RWPE1 (cell line): ENCODE results near the gene BRD9.

Source experiments
- CTCF ChIA-PET: fragments of 350-600 bp; sonication (Branson Sonifier 250); formaldehyde crosslinking; extraction: SDS; loops from one replicate; lab custom pipeline; 2021; lab: Yijun Ruan, JAX
- POLR2A ChIA-PET: fragments of 400-600 bp; formaldehyde crosslinking; extraction: SDS; loops from one replicate; lab custom pipeline; 2020; ENCODE audit warnings: antibody characterized with exemption; ENCODE audit not compliant: low non-redundant PET; lab: Yijun Ruan, JAX
- DNase-seq: peaks from one replicate; pipeline ENCODE4 v3.0.0; 2012; ENCODE audit warnings: low spot score
- H3K27ac ChIP-seq: fragments of 450-650 bp; 2 replicates; pipeline ENCODE4 v1.5.1; 2017
- CTCF ChIP-seq: fragments of 450-650 bp; conservative IDR thresholded peaks from 2 replicates; pipeline ENCODE4 v1.5.1; 2017; ENCODE audit warnings: low read depth, mild to moderate bottlenecking

The BRD9 gene

GRCh38 chr5:891117-891836 lies 1.3 kb downstream of the BRD9 start:
- peak overlapping the region; percentile 82 for H3K27ac ChIP-seq
- CTCF ChIA-PET, result interaction anchor here (0.7 to 1.3 kb wide), 2 partner anchors 22 to 219 kb away, joined by 3 read pairs; no protein-coding TSS in a partner anchor
- TF ChIP-seq CTCF, result no peak
- DNase-seq, result peak; percentile 91
- POLR2A ChIA-PET, result no interaction called here

- H3K27ac ChIP-seq, result no peak overlapping the region
- no peak for TF ChIP-seq CTCF
- ChIA-PET POLR2A (no interaction called here), CTCF (interaction anchor here (1.2 kb wide), 1 partner anchor 13 kb away, joined by 4 read pairs; no protein-coding TSS in a partner anchor)
- DNase-seq, result no peak
Measured at GRCh38 chr5:889075-889710, 3.4 kb downstream of the BRD9 start.

DNA sequence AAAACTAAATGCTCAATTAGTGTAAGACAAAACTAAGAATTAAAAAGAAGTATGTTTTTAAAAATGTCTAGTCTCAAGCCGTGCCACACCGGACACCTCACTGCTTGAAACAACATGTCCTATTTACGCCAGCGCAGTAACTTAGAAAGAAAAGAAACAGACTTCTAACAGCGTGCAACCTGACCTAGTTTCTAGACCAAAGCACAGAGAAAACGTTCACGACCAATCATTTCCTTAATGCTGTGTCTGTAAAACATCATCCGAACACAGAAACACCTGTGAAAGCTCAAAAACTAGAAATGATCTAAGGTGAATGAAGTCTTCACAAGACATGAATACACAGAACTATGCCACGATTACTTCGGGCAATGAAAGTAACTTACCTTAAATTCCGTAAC lies 4.0 kb downstream of the BRD9 start:
- H3K27ac ChIP-seq, result no peak overlapping the region
- DNase-seq, result no peak
- POLR2A ChIA-PET, result no interaction called here
- no peak for TF ChIP-seq CTCF
- CTCF ChIA-PET, result interaction anchor here (1.2 kb wide), 1 partner anchor 14 kb away, joined by 4 read pairs; no protein-coding TSS in a partner anchor

DNA sequence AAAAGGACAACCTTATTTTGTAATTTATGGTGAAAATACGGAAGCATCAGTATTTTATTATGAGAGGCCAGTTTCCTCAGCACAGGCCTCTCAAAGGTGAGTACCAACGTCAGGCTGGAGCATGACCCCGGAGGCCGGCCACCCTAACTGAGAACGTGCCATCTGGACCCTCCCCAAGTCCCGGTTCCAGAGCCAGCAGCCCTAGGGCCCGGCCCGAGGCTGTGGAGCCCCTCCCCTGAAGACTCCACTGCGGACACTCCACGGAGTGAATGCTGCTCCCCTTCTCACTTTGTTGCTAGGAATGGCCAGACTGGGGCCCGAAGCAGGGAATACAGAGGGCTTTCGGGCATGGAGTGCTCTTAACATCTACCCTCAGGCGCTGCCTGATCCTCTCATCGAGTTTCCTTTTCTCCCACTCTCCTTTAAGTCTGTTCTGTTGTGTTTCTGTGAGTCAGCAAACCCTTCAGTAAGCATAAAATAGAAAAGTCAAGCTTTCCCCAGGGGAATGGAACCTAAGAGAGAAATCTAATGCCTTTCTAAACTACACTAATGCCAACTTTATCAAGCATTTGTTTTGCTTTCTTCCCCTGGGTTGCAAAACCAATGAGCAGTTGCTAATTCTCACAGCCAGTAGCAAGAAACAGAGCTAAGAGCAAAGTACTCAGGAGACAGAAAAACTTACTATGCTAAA lies 4.5 kb downstream of the BRD9 start:
- H3K27ac ChIP-seq, result no peak overlapping the region
- CTCF ChIA-PET, result interaction anchor here (1.2 kb wide), 1 partner anchor 14 kb away, joined by 4 read pairs; no protein-coding TSS in a partner anchor
- no peak for TF ChIP-seq CTCF
- DNase-seq, result no peak
- POLR2A ChIA-PET, result no interaction called here

GRCh38 chr5:886716-887325 lies 5.8 kb downstream of the BRD9 start:
- POLR2A ChIA-PET, result no interaction called here
- H3K27ac ChIP-seq, result no peak overlapping the region
- no peak for DNase-seq
- CTCF ChIA-PET, result no interaction called here
- TF ChIP-seq CTCF, result no peak

GRCh38 chr5:886036-886435 lies 6.6 kb downstream of the BRD9 start:
- ChIA-PET CTCF (no interaction called here), POLR2A (no interaction called here)
- no peak overlapping the region for H3K27ac ChIP-seq
- no peak for TF ChIP-seq CTCF
- DNase-seq, result no peak
